Measurements from ENCODE around the gene L1CAM.

GRCh38 chrX:153821066-153821465, 64.9 kb downstream of the L1CAM start:
- no peak for TF ChIP-seq POLR2A (IDR thresholded peaks at IDR 0.05)
- no peak for TF ChIP-seq CTCF (IDR thresholded peaks at IDR 0.05)
